Raji (cell line): ENCODE data around the gene DNER.

Source experiments
- POLR2A ChIP-seq: IDR thresholded peaks from 2 replicates; pipeline ENCODE4 v1.6.1; 2011; ENCODE audit warnings: low read depth, low read length, control low read depth; ENCODE audit not compliant: insufficient read depth

DNER gene

DNA sequence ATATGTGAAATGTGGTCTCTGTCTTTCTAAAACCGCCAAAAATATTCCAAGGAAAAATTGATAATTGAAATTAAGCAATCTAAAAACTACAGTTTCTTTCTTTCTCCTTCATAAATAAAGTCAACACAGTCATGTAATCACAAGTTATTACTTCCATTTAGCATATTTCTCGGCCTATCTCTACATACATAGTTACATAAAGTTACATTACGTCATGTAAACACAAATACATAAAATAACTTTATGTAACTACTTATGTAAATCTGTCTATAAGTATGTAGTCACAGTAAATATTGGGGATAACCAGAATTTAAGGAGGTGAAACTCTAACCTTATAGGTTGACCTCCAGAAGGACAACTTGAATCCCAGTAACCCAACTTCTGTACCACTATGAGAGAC is 394.8 kb downstream of the DNER start:
- no peak for TF ChIP-seq POLR2A

- no peak for TF ChIP-seq POLR2A
Observed at GRCh38 chr2:229314117-229314516, 400.2 kb downstream of the DNER start.

GRCh38 chr2:229313591-229313990 is 400.8 kb downstream of the DNER start:
- TF ChIP-seq POLR2A = no peak
